ENCODE data around the gene SLC25A44. TPM values are rescaled to one million over a fixed set of nuclear protein-coding genes. Genes with fewer than 3 reads are reported as not detected.

The SLC25A44 gene
- total and polyA plus RNA-seq, 2 donors (not counting 1 experiment from before 2014, with no cell fraction given) = 14.9 to 27.2 TPM

GRCh38 chr1:156258859-156259258 lies 65.0 kb downstream of the SLC25A44 start:
- CTCF ChIA-PET = no interaction called here

GRCh38 chr1:156259805-156260204 lies 65.9 kb downstream of the SLC25A44 start:
- ATAC-seq (ENCODE audit: low read depth) = no peak
- H3K9me3 ChIP-seq (ENCODE audit: control extremely low read depth in 1 of 3, control insufficient read depth in 2 of 3, insufficient read depth in 1 of 3, low read length in 2 of 3) = no peaks in the 10 kb centered on the region
- no peak overlapping the region for H3K4me2 ChIP-seq (replicated peaks; ENCODE audit: low read depth, low read length, poor library complexity, severe bottlenecking)
- no peaks in the 10 kb centered on the region for H3K4me1 ChIP-seq (ENCODE audit: control insufficient read depth in 2 of 2, insufficient read depth in 2 of 2, low read length in 2 of 2)
- no peak overlapping the region for H3K9ac ChIP-seq (ENCODE audit: low read length)
- Mint-ChIP-seq H3K4me3 (no peak overlapping the region), H3K27ac (no peak overlapping the region), H3K27me3 (no peaks in the 10 kb centered on the region), H3K9me3 (ENCODE audit: insufficient read depth) (no peaks in the 10 kb centered on the region), H3K4me1 (no peaks in the 10 kb centered on the region)
- no peak for DNase-seq
- no peak for TF ChIP-seq EZH2 (IDR thresholded peaks at IDR 0.05; ENCODE audit: borderline replicate concordance, insufficient read depth, low read depth, low read length, poor library complexity, severe bottlenecking)
- TF ChIP-seq CTCF (IDR thresholded peaks at IDR 0.05) = no peak
- no peaks in the 10 kb centered on the region for H3K27me3 ChIP-seq (replicated peaks in 1 of 4; ENCODE audit: control extremely low read depth in 1 of 4, control insufficient read depth in 3 of 4, insufficient read depth in 4 of 4, low read length in 3 of 4)
- H3K36me3 ChIP-seq (replicated peaks in 1 of 2; ENCODE audit: control extremely low read depth in 1 of 2, control insufficient read depth in 1 of 2, extremely low read depth in 1 of 2, insufficient read depth in 2 of 2, low read length in 1 of 2) = peaks cover 4 to 75% of the 10 kb centered on the region in 2 experiments
- no peaks in the 10 kb centered on the region for H4K20me1 ChIP-seq (ENCODE audit: control insufficient read depth, insufficient read depth, low read length, poor library complexity, severe bottlenecking)
- no peak overlapping the region for H3K4me3 ChIP-seq (ENCODE audit: control extremely low read depth in 1 of 5, extremely low read depth in 1 of 5, insufficient read depth in 1 of 5, low read depth in 2 of 5, low read length in 4 of 5)
- H3K79me2 ChIP-seq (ENCODE audit: control insufficient read depth, insufficient read depth, low read length) = no peaks in the 10 kb centered on the region
- H3K27ac ChIP-seq (ENCODE audit: low read length in 2 of 2) = no peak overlapping the region
- intact Hi-C loops (cut with micrococcal nuclease) = no loop called here
- POLR2A ChIA-PET = no interaction called here
- H2AFZ ChIP-seq (ENCODE audit: insufficient read depth, low read depth, low read length, poor library complexity, severe bottlenecking) = no peak overlapping the region
- CTCF ChIA-PET = no interaction called here
- no CpG with 5 or more reads among the region's 3 CpGs for WGBS (ENCODE audit: insufficient coverage)

More at GRCh38 chr1:156258859-156259258, 65.0 kb downstream of the SLC25A44 start:
- Histone ChIP-seq H3K36me3 (replicated peaks in 1 of 2; ENCODE audit: control extremely low read depth in 1 of 2, control insufficient read depth in 1 of 2, extremely low read depth in 1 of 2, insufficient read depth in 2 of 2, low read length in 1 of 2) (peaks cover 4 to 76% of the 10 kb centered on the region in 2 experiments), H4K20me1 (ENCODE audit: control insufficient read depth, insufficient read depth, low read length, poor library complexity, severe bottlenecking) (no peaks in the 10 kb centered on the region), H2AFZ (ENCODE audit: insufficient read depth, low read depth, low read length, poor library complexity, severe bottlenecking) (no peak overlapping the region), H3K4me3 (ENCODE audit: control extremely low read depth in 1 of 5, extremely low read depth in 1 of 5, insufficient read depth in 1 of 5, low read depth in 2 of 5, low read length in 4 of 5) (no peak overlapping the region), H3K9ac (ENCODE audit: low read length) (no peak overlapping the region), H3K4me2 (replicated peaks; ENCODE audit: low read depth, low read length, poor library complexity, severe bottlenecking) (no peak overlapping the region), H3K9me3 (ENCODE audit: control extremely low read depth in 1 of 3, control insufficient read depth in 2 of 3, insufficient read depth in 1 of 3, low read length in 2 of 3) (no peaks in the 10 kb centered on the region), H3K27ac (ENCODE audit: low read length in 2 of 2) (no peak overlapping the region), H3K4me1 (ENCODE audit: control insufficient read depth in 2 of 2, insufficient read depth in 2 of 2, low read length in 2 of 2) (no peaks in the 10 kb centered on the region), H3K79me2 (ENCODE audit: control insufficient read depth, insufficient read depth, low read length) (no peaks in the 10 kb centered on the region), H3K27me3 (replicated peaks in 1 of 4; ENCODE audit: control extremely low read depth in 1 of 4, control insufficient read depth in 3 of 4, insufficient read depth in 4 of 4, low read length in 3 of 4) (no peaks in the 10 kb centered on the region)
- H3K27ac Mint-ChIP-seq = no peak overlapping the region
- H3K4me1 Mint-ChIP-seq = no peaks in the 10 kb centered on the region
- TF ChIP-seq EZH2 (IDR thresholded peaks at IDR 0.05; ENCODE audit: borderline replicate concordance, insufficient read depth, low read depth, low read length, poor library complexity, severe bottlenecking) = no peak
- TF ChIP-seq CTCF (IDR thresholded peaks at IDR 0.05) = no peak
- POLR2A ChIA-PET = no interaction called here
- 92% methylated on average over 6 of the region's 8 CpGs for WGBS (ENCODE audit: insufficient coverage)
- intact Hi-C loops (cut with micrococcal nuclease) = no loop called here
- no peak overlapping the region for H3K4me3 Mint-ChIP-seq
- H3K9me3 Mint-ChIP-seq (ENCODE audit: insufficient read depth) = no peaks in the 10 kb centered on the region
- DNase-seq = no peak
- ATAC-seq (ENCODE audit: low read depth) = no peak
- H3K27me3 Mint-ChIP-seq = no peaks in the 10 kb centered on the region
